Measurements from ENCODE around the gene ARHGAP8.

The ARHGAP8 gene

GRCh38 chr22:44782363-44782963 lies 30.1 kb downstream of the ARHGAP8 start:
- no peak for TF ChIP-seq POLR2AphosphoS5 (IDR thresholded peaks at IDR 0.05; ENCODE audit: low read depth, low read length)
- no peak for TF ChIP-seq TAF1 (IDR thresholded peaks at IDR 0.05; ENCODE audit: borderline replicate concordance, low read depth, low read length)
- TF ChIP-seq POLR2A (IDR thresholded peaks at IDR 0.05; ENCODE audit: low read depth, low read length), result no peak
- DNase-seq (ENCODE audit: insufficient read length), result no peak
- no peak for FAIRE-seq

- no peak for TF ChIP-seq POLR2AphosphoS5 (IDR thresholded peaks at IDR 0.05; ENCODE audit: low read depth, low read length)
- TF ChIP-seq POLR2A (IDR thresholded peaks at IDR 0.05; ENCODE audit: low read depth, low read length), result no peak
- no peak for TF ChIP-seq TAF1 (IDR thresholded peaks at IDR 0.05; ENCODE audit: borderline replicate concordance, low read depth, low read length)
- no peak for FAIRE-seq
- no peak for DNase-seq (ENCODE audit: insufficient read length)
Observed at GRCh38 chr22:44783091-44783490, 30.7 kb downstream of the ARHGAP8 start.

- no peak for FAIRE-seq
- TF ChIP-seq TAF1 (IDR thresholded peaks at IDR 0.05; ENCODE audit: borderline replicate concordance, low read depth, low read length) (no peak), POLR2AphosphoS5 (IDR thresholded peaks at IDR 0.05; ENCODE audit: low read depth, low read length) (no peak), POLR2A (IDR thresholded peaks at IDR 0.05; ENCODE audit: low read depth, low read length) (no peak)
- DNase-seq (ENCODE audit: insufficient read length), result no peak
Observed at GRCh38 chr22:44783581-44783980, 31.2 kb downstream of the ARHGAP8 start.

GRCh38 chr22:44786136-44786535 lies 33.8 kb downstream of the ARHGAP8 start:
- FAIRE-seq, result no peak
- DNase-seq (ENCODE audit: insufficient read length), result no peak
- TF ChIP-seq TAF1 (IDR thresholded peaks at IDR 0.05; ENCODE audit: borderline replicate concordance, low read depth, low read length) (no peak), POLR2AphosphoS5 (IDR thresholded peaks at IDR 0.05; ENCODE audit: low read depth, low read length) (no peak), POLR2A (IDR thresholded peaks at IDR 0.05; ENCODE audit: low read depth, low read length) (no peak)

- FAIRE-seq, result no peak
- DNase-seq (ENCODE audit: insufficient read length), result no peak
- TF ChIP-seq POLR2AphosphoS5 (IDR thresholded peaks at IDR 0.05; ENCODE audit: low read depth, low read length) (no peak), TAF1 (IDR thresholded peaks at IDR 0.05; ENCODE audit: borderline replicate concordance, low read depth, low read length) (no peak), POLR2A (IDR thresholded peaks at IDR 0.05; ENCODE audit: low read depth, low read length) (no peak)
Observed at GRCh38 chr22:44786610-44787009, 34.2 kb downstream of the ARHGAP8 start.

- TF ChIP-seq POLR2A (IDR thresholded peaks at IDR 0.05; ENCODE audit: low read depth, low read length) (no peak), POLR2AphosphoS5 (IDR thresholded peaks at IDR 0.05; ENCODE audit: low read depth, low read length) (no peak), TAF1 (IDR thresholded peaks at IDR 0.05; ENCODE audit: borderline replicate concordance, low read depth, low read length) (no peak)
- DNase-seq (ENCODE audit: insufficient read length), result no peak
- FAIRE-seq, result no peak
Observed at GRCh38 chr22:44787832-44788231, 35.5 kb downstream of the ARHGAP8 start.

GRCh38 chr22:44793106-44793505 lies 40.7 kb downstream of the ARHGAP8 start:
- no peak for DNase-seq (ENCODE audit: insufficient read length)
- TF ChIP-seq POLR2A (IDR thresholded peaks at IDR 0.05; ENCODE audit: low read depth, low read length) (no peak), TAF1 (IDR thresholded peaks at IDR 0.05; ENCODE audit: borderline replicate concordance, low read depth, low read length) (no peak), POLR2AphosphoS5 (IDR thresholded peaks at IDR 0.05; ENCODE audit: low read depth, low read length) (no peak)
- no peak for FAIRE-seq

GRCh38 chr22:44793506-44794172 lies 41.3 kb downstream of the ARHGAP8 start:
- no peak for DNase-seq (ENCODE audit: insufficient read length)
- no peak for TF ChIP-seq TAF1 (IDR thresholded peaks at IDR 0.05; ENCODE audit: borderline replicate concordance, low read depth, low read length)
- TF ChIP-seq POLR2AphosphoS5 (IDR thresholded peaks at IDR 0.05; ENCODE audit: low read depth, low read length), result no peak
- no peak for TF ChIP-seq POLR2A (IDR thresholded peaks at IDR 0.05; ENCODE audit: low read depth, low read length)
- FAIRE-seq, result no peak

GRCh38 chr22:44795701-44796630 lies 43.6 kb downstream of the ARHGAP8 start:
- TF ChIP-seq POLR2A (IDR thresholded peaks at IDR 0.05; ENCODE audit: low read depth, low read length) (no peak), TAF1 (IDR thresholded peaks at IDR 0.05; ENCODE audit: borderline replicate concordance, low read depth, low read length) (no peak), POLR2AphosphoS5 (IDR thresholded peaks at IDR 0.05; ENCODE audit: low read depth, low read length) (no peak)
- FAIRE-seq, result no peak
- no peak for DNase-seq (ENCODE audit: insufficient read length)

- FAIRE-seq, result no peak
- TF ChIP-seq POLR2AphosphoS5 (IDR thresholded peaks at IDR 0.05; ENCODE audit: low read depth, low read length) (no peak), POLR2A (IDR thresholded peaks at IDR 0.05; ENCODE audit: low read depth, low read length) (no peak), TAF1 (IDR thresholded peaks at IDR 0.05; ENCODE audit: borderline replicate concordance, low read depth, low read length) (no peak)
- DNase-seq (ENCODE audit: insufficient read length), result no peak
Observed at GRCh38 chr22:44797181-44797725, 44.9 kb downstream of the ARHGAP8 start.

Data from GM12892 (cell line).